ENCODE results near the gene MTCH1. TPM values are rescaled to one million over a fixed set of nuclear protein-coding genes. Genes with fewer than 3 reads are reported as not detected.

MTCH1 gene
- total and polyA plus RNA-seq, 9 of the 15 experiments (the other 6 are each of a cell fraction or from before 2014, with no cell fraction given) = 7.9 to 161 (median 118) TPM

- TF ChIP-seq POU5F1 (IDR thresholded peaks at IDR 0.05; ENCODE audit: borderline replicate concordance, low read depth, low read length, partially characterized antibody) (no peak), MCM5 (IDR thresholded peaks at IDR 0.05; ENCODE audit: low read depth) (no peak), PHB2 (IDR thresholded peaks at IDR 0.05; ENCODE audit: low read depth) (no peak), ZNF263 (CRISPR knock-in tag; IDR thresholded peaks at IDR 0.05; ENCODE audit: borderline replicate concordance) (peak; percentile 97), TCF7 (IDR thresholded peaks at IDR 0.05; ENCODE audit: borderline replicate concordance) (no peak; the same call in 1 of the 2 replicates), PRDM10 (IDR thresholded peaks at IDR 0.05; ENCODE audit: partially characterized antibody) (peak; percentile 52), HBP1 (CRISPR knock-in tag; IDR thresholded peaks at IDR 0.05) (no peak; the same call in 1 of the 2 replicates), ETV5 (CRISPR knock-in tag; IDR thresholded peaks at IDR 0.05; ENCODE audit: low read depth) (peak; percentile 93), MYC (IDR thresholded peaks at IDR 0.05; ENCODE audit: low read depth, low read length) (peak; percentile 88), MYC (CRISPR knock-in tag; IDR thresholded peaks at IDR 0.05; ENCODE audit: borderline replicate concordance, low read depth) (no peak; the same call in 1 of the 2 replicates), ZNF592 (IDR thresholded peaks at IDR 0.05) (peak; percentile 98), ZNF175 (CRISPR knock-in tag; IDR thresholded peaks at IDR 0.05; ENCODE audit: low read depth) (no peak), DNMT1 (IDR thresholded peaks at IDR 0.05) (no peak), ZNF184 (CRISPR knock-in tag; IDR thresholded peaks at IDR 0.05) (no peak), RFX7 (CRISPR knock-in tag; IDR thresholded peaks at IDR 0.05) (no peak), ZNF561 (CRISPR knock-in tag; conservative IDR thresholded peaks at IDR 0.05) (no peak), YBX1 (IDR thresholded peaks at IDR 0.05) (no peak)
- TF ChIP-seq, protein P1, sequence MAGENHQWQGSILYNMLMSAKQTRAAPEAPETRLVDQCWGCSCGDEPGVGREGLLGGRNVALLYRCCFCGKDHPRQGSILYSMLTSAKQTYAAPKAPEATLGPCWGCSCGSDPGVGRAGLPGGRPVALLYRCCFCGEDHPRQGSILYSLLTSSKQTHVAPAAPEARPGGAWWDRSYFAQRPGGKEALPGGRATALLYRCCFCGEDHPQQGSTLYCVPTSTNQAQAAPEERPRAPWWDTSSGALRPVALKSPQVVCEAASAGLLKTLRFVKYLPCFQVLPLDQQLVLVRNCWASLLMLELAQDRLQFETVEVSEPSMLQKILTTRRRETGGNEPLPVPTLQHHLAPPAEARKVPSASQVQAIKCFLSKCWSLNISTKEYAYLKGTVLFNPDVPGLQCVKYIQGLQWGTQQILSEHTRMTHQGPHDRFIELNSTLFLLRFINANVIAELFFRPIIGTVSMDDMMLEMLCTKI (IDR thresholded peaks at IDR 0.05; ENCODE audit: partially characterized antibody) = no peak
These were observed 43.4 kb upstream of the MTCH1 start (continued) for GRCh38 chr6:37029249-37029971.
